Cardiac muscle cell (in vitro differentiated cells and primary cell): ENCODE results near the gene NR1D1. TPM values are rescaled to one million over a fixed set of nuclear protein-coding genes. Genes with fewer than 3 reads are reported as not detected.

Experiments
- DNase-seq, 2 donors: peaks; one replicate each; pipeline versions ENCODE4 v3.0.0 to v3.0.0-alpha.2; 2010 to 2017; ENCODE audit warnings: low read depth in 1 of 2, low spot score in 1 of 2
- H3K27ac ChIP-seq: fragments of 200-600 bp; sonication (generic); 2 replicates; pipeline ENCODE4 v1.5.1; 2016
- H3K27me3 ChIP-seq: fragments of 200-600 bp; sonication (generic); 2 replicates; pipeline ENCODE4 v1.6.0; 2016; ENCODE audit warnings: control low read depth
- H3K36me3 ChIP-seq: fragments of 200-600 bp; sonication (generic); 2 replicates; pipeline ENCODE4 v1.5.1; 2016; ENCODE audit warnings: control low read depth
- H3K4me1 ChIP-seq: fragments of 200-600 bp; sonication (generic); 2 replicates; pipeline ENCODE4 v1.8.1; 2017; ENCODE audit warnings: low read depth, mild to moderate bottlenecking, mixed run types
- H3K4me3 ChIP-seq: fragments of 200-600 bp; sonication (generic); 2 replicates; pipeline ENCODE4 v1.5.1; 2016; ENCODE audit warnings: mild to moderate bottlenecking
- H3K9me3 ChIP-seq: fragments of 200-600 bp; sonication (generic); 2 replicates; pipeline ENCODE4 v1.5.1; 2017; ENCODE audit warnings: low read depth, mild to moderate bottlenecking, control low read depth
- polyA plus RNA-seq: library from polyadenylated mRNA; unstranded; fragments of >200 nt; fragmentation: Nextera tagmentation; extraction: Ambion mirVana; gene quantifications from 2 replicates; pipeline ENCODE4 v1.2.1, GENCODE V29; 2016
- total RNA-seq: library from RNA; depleted of rRNA; stranded (reverse); fragments of >200 nt; gene quantifications from 2 replicates; pipeline ENCODE4 v1.2.3, GENCODE V29; 2016
- TF ChIP-seq, protein P1 (sequence below): IDR thresholded peaks from 2 replicates; pipeline ENCODE4 v1.5.1; 2012; ENCODE audit warnings: low read depth, mild to moderate bottlenecking, low read length

The NR1D1 gene
- total and polyA plus RNA-seq, 2 experiments from 2014 or later: 1.7 to 3.7 TPM

GRCh38 chr17:40108970-40109824 lies 8.8 kb upstream of the NR1D1 start:
- Histone ChIP-seq H3K4me3 (no peak overlapping the region), H3K27ac (peak overlapping the region; percentile 73), H3K27me3 (no peaks in the 10 kb centered on the region), H3K9me3 (no peaks in the 10 kb centered on the region), H3K36me3 (no peaks in the 10 kb centered on the region), H3K4me1 (peaks cover 56% of the 10 kb centered on the region)
- TF ChIP-seq, protein P1, sequence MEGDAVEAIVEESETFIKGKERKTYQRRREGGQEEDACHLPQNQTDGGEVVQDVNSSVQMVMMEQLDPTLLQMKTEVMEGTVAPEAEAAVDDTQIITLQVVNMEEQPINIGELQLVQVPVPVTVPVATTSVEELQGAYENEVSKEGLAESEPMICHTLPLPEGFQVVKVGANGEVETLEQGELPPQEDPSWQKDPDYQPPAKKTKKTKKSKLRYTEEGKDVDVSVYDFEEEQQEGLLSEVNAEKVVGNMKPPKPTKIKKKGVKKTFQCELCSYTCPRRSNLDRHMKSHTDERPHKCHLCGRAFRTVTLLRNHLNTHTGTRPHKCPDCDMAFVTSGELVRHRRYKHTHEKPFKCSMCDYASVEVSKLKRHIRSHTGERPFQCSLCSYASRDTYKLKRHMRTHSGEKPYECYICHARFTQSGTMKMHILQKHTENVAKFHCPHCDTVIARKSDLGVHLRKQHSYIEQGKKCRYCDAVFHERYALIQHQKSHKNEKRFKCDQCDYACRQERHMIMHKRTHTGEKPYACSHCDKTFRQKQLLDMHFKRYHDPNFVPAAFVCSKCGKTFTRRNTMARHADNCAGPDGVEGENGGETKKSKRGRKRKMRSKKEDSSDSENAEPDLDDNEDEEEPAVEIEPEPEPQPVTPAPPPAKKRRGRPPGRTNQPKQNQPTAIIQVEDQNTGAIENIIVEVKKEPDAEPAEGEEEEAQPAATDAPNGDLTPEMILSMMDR: peak; percentile 30
- no peak for DNase-seq

DNA sequence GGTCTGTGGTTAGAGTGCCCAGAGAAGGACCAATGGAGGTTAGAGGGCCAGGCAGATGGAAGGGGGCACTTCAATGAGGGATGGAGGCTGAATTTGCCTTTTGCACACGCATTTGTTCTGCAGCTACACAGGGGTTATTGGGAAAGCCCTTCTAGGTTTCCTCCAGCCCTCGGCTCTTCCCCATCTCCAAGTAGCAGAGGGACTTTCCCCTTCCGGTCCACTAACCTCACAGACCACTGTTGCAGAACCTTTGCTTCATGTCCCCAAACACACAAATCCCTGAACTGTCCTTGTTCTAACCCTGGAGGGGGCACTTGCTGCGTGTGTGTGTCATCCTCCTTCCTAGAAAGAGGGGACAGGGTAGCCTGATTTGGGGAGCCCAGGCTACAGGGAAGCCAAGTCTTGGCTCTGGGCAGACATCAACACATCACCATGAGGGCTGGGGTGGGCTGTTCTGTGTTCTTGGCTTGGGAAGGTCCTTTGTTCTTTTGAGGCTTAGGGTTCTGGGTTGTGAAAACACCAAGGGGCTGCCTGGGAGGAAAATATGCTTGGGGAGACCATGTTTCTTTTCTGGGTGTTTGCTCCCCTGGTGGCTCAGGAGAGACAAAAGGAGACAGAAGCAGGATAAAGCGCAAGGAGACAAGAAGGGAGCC lies 7.3 kb upstream of the NR1D1 start:
- TF ChIP-seq, protein P1: no peak
- Histone ChIP-seq H3K27ac (no peak overlapping the region), H3K4me1 (peaks cover 59% of the 10 kb centered on the region), H3K4me3 (no peak overlapping the region), H3K9me3 (no peaks in the 10 kb centered on the region), H3K36me3 (no peaks in the 10 kb centered on the region), H3K27me3 (no peaks in the 10 kb centered on the region)
- peak in 1 of 2 donors; percentile 57 for DNase-seq

DNA sequence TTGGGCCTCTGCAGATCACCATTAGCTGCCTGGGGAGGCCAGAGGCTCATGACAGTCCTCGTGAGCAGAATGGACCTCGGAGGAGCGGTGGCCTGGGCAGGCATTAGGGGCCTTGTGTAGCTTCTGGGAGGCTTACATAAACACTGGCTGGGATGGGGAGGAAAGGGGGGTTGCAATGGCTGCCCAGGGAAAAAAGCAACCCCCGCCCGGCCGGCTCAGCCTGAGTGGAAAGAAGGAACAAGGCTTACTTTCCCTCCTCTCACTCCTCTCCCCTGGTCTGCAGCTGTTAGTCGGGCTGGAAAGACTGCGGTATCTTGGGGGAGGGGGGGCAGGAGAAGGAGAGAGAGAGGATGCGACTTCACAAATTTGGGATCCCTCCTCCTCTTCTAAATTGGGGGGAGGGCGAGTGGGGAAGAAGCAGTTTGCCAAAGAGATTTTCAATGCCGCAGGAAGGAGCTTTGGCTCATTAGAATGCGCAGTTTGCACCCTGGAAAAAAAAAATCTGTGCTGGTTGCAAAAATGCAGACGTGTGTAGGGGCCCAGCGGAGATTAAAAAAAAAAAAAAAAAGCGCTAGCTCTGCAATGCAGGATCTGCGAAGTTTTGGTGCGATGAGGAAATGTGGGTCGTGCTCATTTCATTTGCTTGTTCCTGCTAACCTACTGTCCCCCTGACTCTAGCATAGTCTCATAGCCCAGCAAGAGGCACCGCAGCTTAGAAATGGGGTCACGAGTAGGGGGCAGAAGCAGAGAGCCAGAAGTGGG lies 6.6 kb upstream of the NR1D1 start:
- no peaks in the 10 kb centered on the region for H3K9me3 ChIP-seq
- H3K27me3 ChIP-seq: no peaks in the 10 kb centered on the region
- H3K4me3 ChIP-seq: no peak overlapping the region
- peaks cover 53% of the 10 kb centered on the region for H3K4me1 ChIP-seq
- TF ChIP-seq, protein P1: no peak
- peak in 1 of 2 donors; percentile 67 for DNase-seq
- no peak overlapping the region for H3K27ac ChIP-seq
- no peaks in the 10 kb centered on the region for H3K36me3 ChIP-seq

- TF ChIP-seq, protein P1: no peak
- H3K9me3 ChIP-seq: no peaks in the 10 kb centered on the region
- DNase-seq: no peak
- peaks cover 50% of the 10 kb centered on the region for H3K4me1 ChIP-seq
- no peak overlapping the region for H3K27ac ChIP-seq
- no peaks in the 10 kb centered on the region for H3K36me3 ChIP-seq
- no peaks in the 10 kb centered on the region for H3K27me3 ChIP-seq
- H3K4me3 ChIP-seq: no peak overlapping the region
These were observed 5.7 kb upstream of the NR1D1 start for GRCh38 chr17:40105861-40106759.
